HG02588 (cell line): ENCODE data around the gene HLX.

Source experiments
- ATAC-seq: cut with Tn5 transposase; IDR thresholded peaks from one replicate; pipeline ENCODE4 v1.9.1; 2021; ENCODE audit warnings: mild to moderate bottlenecking, moderate library complexity; ENCODE audit not compliant: unreplicated experiment

Gene HLX

DNA sequence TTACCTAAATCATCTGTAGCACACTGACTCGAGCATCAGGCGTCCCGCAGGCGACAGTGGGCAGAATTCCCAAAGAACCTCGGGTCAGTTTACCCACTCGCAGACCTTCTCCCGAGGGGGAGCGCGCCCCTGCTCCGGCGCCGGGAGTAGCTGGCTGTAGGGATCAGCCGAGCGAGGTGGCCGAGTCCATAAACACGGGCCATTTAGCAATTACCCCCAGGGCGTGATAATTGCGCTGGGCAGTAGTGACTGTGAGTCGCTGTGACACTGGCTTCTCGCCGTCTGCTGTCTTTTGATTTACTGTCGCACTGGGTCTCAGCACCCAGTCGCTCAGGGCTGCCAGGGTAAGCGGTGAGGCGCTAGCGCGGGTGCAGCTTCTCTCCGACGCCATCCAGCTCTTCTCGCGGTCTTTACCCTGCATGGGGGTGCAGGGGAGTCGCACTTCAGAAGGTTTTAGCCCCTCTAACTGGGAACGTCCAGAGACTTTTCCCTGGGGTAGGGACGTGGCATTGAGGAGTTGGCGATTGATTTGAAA, 16.2 kb downstream of the HLX start:
- no peak for ATAC-seq

DNA sequence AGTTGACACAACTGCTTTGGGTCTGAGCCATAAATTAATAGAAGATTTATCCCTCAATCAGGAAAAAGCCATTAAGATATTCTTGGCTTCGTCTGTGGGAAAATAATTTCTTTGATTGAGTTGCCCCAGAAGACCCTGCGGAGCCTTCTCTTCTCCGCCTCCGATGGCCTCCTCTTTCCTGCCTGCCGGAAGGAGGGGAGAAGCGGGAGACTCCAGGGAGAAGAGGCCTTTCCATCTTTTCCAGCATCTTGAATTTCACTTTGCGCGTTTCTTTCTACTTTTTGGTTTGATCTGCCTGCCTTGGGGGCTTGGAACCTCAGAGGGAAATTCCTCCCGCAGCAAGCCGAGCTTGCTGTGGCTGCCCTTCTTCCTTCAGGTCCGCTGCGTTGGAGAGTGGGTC, 16.8 kb downstream of the HLX start:
- no peak for ATAC-seq

GRCh38 chr1:220900842-220901241, 21.6 kb downstream of the HLX start:
- no peak for ATAC-seq

- no peak for ATAC-seq
Measured at GRCh38 chr1:220901881-220902280, 22.6 kb downstream of the HLX start.

GRCh38 chr1:220902916-220903315, 23.7 kb downstream of the HLX start:
- ATAC-seq, result no peak

DNA sequence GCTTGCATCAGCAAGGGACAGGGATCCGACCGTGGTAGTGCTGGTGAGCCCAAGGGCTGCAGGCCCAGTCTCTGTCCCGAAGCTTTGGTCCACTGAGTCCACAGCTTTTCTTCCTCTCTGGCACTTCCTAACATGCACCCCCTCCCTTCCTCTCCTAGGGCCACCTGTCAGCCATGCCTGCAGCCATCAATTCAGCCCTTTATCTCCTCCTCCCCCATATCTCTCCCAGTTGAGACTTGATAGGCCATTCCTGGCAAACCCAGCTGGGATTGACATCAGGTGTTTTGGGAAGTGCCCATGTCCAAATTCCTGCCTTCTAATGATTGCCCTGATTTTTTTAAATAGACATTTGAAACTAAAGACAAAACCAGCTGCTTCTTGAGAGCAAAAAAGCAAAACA, 25.6 kb downstream of the HLX start:
- ATAC-seq, result no peak

DNA sequence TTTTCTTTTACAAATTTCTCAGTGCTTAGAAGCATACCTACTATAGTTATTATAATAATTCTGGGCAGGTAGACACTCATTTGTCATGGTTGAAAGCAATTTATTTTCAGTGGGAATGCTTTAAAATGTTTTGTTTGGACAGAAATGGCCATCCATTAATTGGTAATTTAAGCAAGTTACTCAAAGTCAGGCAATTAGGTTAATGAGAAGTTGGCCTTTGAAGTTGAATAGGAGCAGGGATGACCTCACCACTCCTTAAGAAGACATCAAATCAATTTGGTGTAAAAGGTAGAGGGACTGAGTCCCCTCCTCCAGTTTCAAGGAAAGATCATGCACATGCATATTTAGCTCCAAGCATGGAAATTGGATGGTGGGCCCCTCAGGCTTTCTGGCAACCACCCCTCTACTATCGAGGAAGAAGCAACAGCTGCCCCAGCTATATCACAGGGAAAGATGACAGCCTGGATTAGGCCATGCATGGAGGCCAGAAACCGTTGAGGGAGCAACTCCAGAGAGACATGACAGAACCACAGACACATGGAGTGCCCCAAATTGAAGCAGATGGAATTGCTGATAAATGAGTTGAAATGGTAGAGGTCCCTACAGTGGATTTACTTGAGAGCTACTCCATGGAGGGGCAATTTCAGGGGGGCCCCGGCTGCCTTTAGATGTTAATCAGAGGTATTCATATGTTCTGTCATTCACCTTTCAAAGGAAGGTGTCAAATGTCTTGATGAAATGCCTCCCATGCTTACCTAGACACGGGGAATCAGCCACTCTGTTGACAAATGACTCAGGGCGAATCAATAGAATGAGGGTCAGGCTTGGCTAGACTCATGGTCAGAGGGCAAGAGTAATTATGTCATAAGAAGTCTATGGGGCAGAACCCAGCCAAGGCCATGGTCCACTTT, 26.7 kb downstream of the HLX start:
- no peak for ATAC-seq

- ATAC-seq, result no peak
Measured at GRCh38 chr1:220906561-220907334, 27.5 kb downstream of the HLX start.

- ATAC-seq, result no peak
Measured at GRCh38 chr1:220908757-220909156, 29.5 kb downstream of the HLX start.

DNA sequence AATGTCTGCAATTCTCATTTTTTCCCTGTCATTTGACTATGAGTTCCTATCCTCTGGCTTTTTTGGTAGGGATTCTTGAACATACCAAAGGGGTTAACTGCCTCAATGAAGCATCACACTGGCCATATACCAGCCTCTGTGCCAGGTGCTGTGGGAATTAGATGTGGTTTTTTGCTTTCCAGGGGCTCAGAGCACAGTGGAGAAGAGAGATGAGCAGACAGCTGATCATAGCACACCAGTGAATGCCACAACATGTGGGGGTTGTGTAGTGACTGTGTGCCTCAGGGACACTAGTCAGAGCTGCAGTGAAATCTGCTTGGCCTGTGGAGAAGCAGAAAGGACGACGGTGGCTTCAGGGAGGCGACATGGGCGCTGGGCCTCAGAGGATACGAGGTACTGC, 30.8 kb downstream of the HLX start:
- ATAC-seq, result no peak

- no peak for ATAC-seq
Measured at GRCh38 chr1:220914283-220915116, 35.3 kb downstream of the HLX start.

DNA sequence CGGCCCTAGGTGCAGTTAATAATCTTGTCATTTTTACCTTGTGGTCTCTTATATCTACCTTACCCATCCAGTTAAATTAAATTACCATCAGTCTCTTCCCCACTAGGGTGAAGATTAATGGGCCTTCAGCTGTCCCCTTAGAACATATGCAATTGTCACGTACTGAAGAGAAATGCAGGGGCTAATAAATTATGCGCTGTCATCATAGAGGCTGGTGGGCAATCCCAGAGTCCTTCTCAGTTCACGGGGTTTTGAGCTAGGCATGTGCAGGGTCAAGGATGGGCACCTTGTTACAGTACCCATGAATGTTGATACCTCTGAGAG, 35.8 kb downstream of the HLX start:
- ATAC-seq, result no peak

GRCh38 chr1:220915954-220916353, 36.7 kb downstream of the HLX start:
- no peak for ATAC-seq

DNA sequence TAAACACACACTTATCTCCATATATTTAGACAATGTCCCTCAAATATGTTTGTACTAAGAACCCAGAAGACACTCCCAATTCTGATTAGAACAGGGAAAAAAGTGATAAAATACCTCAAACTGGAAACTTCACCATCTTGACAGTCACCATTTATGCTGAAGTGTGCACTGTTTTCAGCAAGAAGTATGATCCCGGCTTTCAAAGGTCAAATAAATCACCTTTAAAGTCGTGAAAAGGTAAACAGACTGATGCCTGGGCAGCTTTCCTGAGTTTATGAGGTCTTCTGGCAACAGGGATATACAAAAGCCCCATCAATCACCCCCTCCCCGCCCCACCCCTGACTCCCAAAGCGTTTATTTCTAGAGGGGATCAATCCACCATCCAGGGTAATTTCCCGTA, 37.9 kb downstream of the HLX start:
- ATAC-seq, result no peak

DNA sequence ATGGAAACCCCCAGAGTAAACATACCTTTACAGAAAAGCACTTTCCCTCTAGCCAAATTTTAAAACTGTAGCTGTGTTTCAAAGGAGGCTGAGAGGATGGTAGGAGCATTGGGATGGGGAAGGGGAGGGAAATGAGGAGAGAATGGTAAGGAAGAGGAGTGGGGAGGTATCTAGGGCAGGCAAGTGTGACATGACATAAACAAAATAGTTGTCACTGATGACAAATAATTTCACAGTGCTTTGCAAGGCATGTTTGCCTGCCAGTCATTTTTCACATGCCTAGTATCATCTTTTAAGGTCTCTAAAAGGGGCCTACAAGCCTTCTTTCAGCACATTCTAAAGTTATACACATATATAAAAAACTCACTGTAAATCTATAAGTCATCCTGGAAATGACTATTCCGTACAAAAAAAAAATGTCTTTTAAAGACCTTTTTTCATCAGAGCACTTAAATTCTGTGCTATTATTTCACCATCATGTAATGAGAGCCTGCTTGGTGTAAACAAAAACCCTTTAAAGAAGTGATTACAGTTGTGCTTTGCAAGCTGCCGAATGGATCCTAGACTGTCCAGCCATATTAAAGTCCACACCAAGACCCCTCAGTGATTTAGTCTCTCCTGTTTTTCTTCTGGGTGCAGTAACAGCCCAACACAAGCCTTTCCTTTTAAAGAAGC, 38.4 kb downstream of the HLX start:
- no peak for ATAC-seq

- ATAC-seq, result no peak
Measured at GRCh38 chr1:220918285-220918951, 39.2 kb downstream of the HLX start.

DNA sequence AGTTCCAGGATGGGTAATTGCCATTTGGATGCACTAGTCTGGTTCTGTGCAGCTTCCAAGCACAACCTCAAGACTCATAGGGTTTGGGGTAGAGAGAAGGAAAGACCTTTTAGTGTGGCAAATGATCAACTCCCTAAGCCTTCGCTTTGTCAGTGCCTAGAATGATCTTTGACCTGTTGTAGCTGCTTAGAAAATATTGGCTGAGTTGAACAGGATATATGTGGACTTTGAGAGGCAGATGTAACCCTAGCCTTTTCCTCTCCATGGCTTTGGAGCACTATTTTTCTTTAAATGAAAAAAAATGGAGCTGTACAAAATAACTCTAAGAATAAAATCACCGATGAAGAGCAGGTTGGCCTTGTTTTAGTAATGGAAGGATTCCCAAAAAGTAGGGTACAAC, 41.7 kb downstream of the HLX start:
- no peak for ATAC-seq

DNA sequence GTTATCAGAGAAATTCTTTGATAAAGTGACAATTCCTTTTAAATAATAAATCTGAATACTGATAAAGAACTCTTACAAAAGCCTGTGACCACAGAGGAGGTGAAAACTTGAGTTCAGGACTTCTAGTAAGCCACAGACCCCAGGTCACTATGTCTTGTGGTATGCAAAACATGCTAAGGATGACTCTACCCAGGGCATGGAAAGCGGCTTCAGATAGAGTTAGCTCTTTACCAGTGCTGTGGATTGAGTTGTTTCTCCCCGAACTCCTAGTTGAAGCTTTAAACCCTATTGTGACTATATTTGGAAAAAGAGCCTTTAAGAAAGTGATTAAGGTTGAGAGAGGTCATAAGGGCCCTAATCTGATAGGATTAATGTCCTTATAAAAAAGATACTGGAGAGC, 42.3 kb downstream of the HLX start:
- no peak for ATAC-seq

DNA sequence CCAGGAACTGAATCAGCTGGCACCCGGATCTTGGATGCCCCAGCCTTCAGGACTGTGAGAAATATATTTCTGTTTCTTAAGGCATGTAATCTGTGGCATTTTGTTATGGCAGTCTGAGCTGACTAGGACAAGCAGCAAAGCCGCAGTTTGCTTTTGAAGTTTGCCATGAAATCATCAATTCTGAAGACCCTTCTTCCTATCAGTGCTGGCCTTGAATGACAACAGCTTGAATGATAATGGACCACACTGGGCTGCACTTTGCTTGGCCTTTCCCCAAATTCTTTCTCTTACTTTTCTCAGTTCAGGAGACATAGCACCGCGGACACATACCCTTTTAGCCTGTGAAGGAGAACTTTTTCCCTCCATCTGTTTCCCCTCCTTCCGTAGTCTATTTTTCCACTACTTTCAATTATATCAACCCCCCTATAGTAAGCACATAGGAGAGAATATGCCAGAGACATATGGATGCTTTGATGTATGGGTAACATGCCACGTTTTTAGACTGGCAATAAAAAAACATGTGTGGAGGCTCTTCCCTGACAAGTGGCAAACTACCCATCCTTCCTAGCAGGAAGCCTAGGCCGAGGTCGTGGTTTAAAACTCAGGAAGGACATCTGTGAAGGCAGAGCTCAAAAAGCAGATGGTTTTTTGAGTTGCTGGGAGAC, 42.9 kb downstream of the HLX start:
- ATAC-seq, result no peak

DNA sequence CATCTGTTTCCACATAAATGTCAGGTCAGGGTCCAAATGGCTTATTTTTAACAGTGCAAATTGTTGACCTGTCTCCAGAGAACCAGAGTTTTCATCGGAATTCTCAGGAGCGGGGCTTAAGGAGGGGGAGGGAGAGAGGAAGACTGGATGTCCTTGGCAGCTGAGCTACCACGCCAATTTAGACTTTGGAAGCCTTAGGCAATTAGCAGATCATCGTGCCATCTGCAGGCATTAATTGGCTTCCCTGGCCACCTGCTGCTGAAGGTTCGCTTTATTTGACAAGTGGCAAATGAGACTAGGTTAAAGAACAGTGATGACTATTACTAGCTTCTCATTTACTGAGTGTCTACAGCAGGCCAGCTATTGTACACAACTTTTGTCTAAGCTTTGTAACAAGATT, 43.7 kb downstream of the HLX start:
- no peak for ATAC-seq
